Measurements from ENCODE around the gene ABCA6. TPM values are rescaled to one million over a fixed set of nuclear protein-coding genes. Genes with fewer than 3 reads are reported as not detected.

The ABCA6 gene
- total and polyA plus RNA-seq, 10 of the 15 experiments (the other 5 are each of a cell fraction or from before 2014, with no cell fraction given), result 6.8 to 36.9 (median 12.6) TPM

GRCh38 chr17:69067274-69068047 is 74.2 kb downstream of the ABCA6 start:
- ATAC-seq (peak; percentile 47; the same call in 2 of the 3 replicates), DNase-seq (ENCODE audit: low read depth, low spot score) (no peak), FAIRE-seq (no peak)
- Histone ChIP-seq H3K9ac (ENCODE audit: control insufficient read depth, insufficient read depth, low read length) (no peak overlapping the region), H2AFZ (ENCODE audit: control insufficient read depth, low read depth, low read length) (no peak overlapping the region), H3K9me3 (replicated peaks; ENCODE audit: control insufficient read depth, insufficient read depth, low read length) (peaks cover 2% of the 10 kb centered on the region; the same call in 1 of the 3 replicates), H3K27ac (ENCODE audit: control insufficient read depth, insufficient read depth) (no peak overlapping the region), H3K27me3 (replicated peaks in 1 of 2; ENCODE audit: control insufficient read depth in 2 of 2, insufficient read depth in 2 of 2, low read length in 1 of 2) (no peaks in the 10 kb centered on the region), H3K4me2 (ENCODE audit: control insufficient read depth, insufficient read depth) (no peak overlapping the region), H3K79me2 (ENCODE audit: control insufficient read depth, insufficient read depth, low read length) (no peaks in the 10 kb centered on the region), H3K36me3 (ENCODE audit: control insufficient read depth in 2 of 2, insufficient read depth in 2 of 2, low read length in 1 of 2) (no peaks in the 10 kb centered on the region; a peak in 1 of 4 replicates), H3K4me1 (ENCODE audit: control insufficient read depth, insufficient read depth, low read length) (no peaks in the 10 kb centered on the region), H4K20me1 (ENCODE audit: control insufficient read depth, insufficient read depth) (no peaks in the 10 kb centered on the region), H3K4me3 (no peak overlapping the region)
- SMC1A ChIA-PET (ENCODE audit: uncharacterized antibody, unreplicated experiment), result interaction anchor here (0.9 to 2.2 kb wide), 8 partner anchors 12 to 287 kb away, joined by 3 to 7 read pairs (median 4); no protein-coding TSS in a partner anchor
- in situ Hi-C loops (cut with MboI) (no loop called here), intact Hi-C loops (cut with micrococcal nuclease; ENCODE audit: unreplicated experiment) (loop anchor here (10.0 kb wide), 1 partner anchor 293 kb away; no protein-coding TSS in a partner anchor)
- 73% methylated on average over 4 of the region's 4 CpGs for WGBS (ENCODE audit: insufficient coverage, insufficient replicate concordance, low lambda C conversion rate, missing lambda C conversion rate)
- RAD21 ChIA-PET (ENCODE audit: unreplicated experiment), result interaction anchor here (0.6 to 1.2 kb wide), 9 partner anchors 12 to 270 kb away, joined by 3 to 11 read pairs (median 3); no protein-coding TSS in a partner anchor
- BruUV-seq (replicated peaks), result no TSS peak
- CTCF ChIA-PET, result interaction anchor here (0.7 to 1.8 kb wide), 10 partner anchors 8 to 291 kb away, joined by 3 to 7 read pairs (median 4); no protein-coding TSS in a partner anchor
- POLR2A ChIA-PET, result interaction anchor here (0.6 to 1.1 kb wide), 2 partner anchors 168 to 189 kb away, joined by 3 to 4 read pairs; no protein-coding TSS in a partner anchor
- TF ChIP-seq HDGF (IDR thresholded peaks at IDR 0.05) (0 out of 2 replicates have a peak, but pooled peaks have one; percentile 47), CTCF (IDR thresholded peaks at IDR 0.05 in 2 of 3, conservative IDR thresholded peaks at IDR 0.05 in 1 of 3; ENCODE audit: control insufficient read depth in 2 of 3, extremely low read depth in 1 of 3, insufficient read depth in 1 of 3, low read depth in 3 of 3, low read length in 3 of 3) (peak; percentile 12 to 28 (median 15); a peak in 3 of 6 replicates), CREM (IDR thresholded peaks at IDR 0.05; ENCODE audit: low read depth) (no peak), IRF3 (IDR thresholded peaks at IDR 0.05) (no peak), RAD21 (IDR thresholded peaks at IDR 0.05; ENCODE audit: insufficient read depth, low read depth, low read length) (peak; percentile 23; the same call in 1 of the 2 replicates), REST (IDR thresholded peaks at IDR 0.05; ENCODE audit: low read depth, low read length) (no peak), WRNIP1 (IDR thresholded peaks at IDR 0.05; ENCODE audit: borderline replicate concordance, low read depth, low read length) (no peak)
